GM19035 (cell line): ENCODE data around the gene ROR2.
A peak's percentile ranks its signal among the peaks of the same experiment; 100 is the strongest.

ENCODE experiments used
- ATAC-seq: cut with Tn5 transposase; IDR thresholded peaks from one replicate; pipeline ENCODE4 v1.9.1; 2021; ENCODE audit not compliant: unreplicated experiment

The ROR2 gene

DNA sequence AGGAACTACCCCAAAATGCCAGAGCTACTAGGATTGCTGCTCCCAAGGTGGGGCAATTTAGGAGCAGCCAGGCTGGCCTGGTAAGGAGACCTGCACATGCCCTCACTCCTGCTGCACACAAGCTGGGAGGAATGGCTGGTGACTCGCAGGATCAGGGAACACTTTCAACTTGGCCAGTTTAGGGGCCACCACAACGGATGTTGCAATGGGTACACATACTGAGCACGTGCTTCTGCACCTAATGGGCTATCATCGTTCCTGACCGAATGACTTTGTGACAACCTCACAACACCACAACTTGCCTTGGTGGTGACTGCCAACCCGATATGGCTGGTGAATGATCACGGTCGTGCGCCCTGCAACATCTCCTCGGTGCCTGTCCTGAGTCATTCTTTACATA, 172.0 kb downstream of the ROR2 start:
- no peak for ATAC-seq

DNA sequence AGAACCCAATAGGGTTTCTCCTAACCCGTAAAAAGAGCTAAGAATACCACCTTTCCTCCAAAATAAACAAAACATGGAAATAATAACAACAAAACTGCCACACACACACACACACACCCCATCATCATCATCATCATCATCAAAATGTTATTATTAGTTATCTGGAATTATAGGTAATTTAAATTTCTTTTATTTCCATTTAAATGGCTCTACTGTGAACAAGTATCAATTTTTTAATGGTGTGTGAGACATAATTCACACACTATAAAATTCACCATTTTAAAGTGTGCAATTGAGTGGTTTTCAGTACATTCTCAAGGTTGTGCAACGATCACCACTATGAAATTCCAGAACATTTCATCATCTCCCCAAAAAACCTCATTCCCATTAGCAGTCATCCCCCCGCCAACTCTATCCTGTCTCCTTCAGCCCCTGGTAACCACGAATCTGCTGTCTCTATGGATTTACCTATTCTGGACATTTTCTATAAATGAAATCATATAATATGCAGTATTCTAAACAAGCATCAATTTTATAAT, 172.7 kb downstream of the ROR2 start:
- no peak for ATAC-seq

DNA sequence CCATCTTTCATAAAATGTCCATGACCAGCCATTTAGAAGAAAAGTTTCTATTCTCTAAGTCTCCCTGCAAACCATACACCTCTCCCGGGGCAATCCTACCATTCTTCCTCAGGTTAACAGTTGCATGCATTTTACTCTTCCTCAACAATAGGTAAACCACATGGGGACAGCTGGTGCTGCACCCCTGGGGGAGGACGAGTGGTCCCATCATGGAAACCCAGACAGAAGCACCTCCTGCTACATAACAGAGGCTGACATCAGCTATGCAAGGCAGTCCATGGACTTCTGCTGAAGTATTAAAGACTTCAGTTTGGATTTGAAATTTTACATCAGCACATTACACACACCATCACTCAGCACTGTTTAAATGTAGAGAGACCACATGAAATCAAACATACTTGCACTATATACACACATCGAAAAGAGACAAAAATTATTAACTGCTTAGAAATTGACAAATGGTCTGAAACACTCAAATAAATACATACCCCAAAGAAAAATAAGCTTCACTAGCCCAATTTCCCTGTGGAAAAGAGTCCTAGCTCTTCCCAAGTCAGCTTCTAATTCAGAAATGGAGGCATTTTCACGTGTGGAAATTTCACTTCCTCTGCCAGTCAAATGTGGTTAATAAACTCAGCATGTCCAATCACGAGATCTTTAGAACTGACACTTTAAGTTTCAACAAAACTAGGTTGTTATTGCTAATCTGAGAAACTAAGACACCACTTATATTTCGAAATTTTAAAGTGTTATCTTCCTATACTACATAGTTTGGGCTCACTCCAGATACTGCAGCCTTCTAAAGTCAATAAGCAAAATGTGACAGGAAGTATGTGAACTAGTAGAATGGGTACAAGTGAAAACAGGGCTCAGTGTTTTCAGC, 173.4 kb downstream of the ROR2 start:
- no peak for ATAC-seq

DNA sequence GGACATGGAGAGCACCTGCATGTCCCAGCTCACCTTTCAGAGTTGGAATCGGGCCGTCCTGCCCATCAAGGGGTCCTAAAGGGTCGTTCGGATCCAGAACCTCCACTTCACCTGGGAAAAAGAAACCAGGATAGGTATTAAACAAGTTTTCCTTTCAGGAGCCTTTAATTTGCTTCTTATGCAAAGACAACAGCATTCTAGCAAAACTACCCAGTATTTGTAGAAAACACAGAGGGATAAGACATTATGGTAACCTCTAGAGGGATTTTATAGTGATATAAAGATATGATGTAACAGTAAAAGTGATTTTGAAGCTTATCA, 174.4 kb downstream of the ROR2 start:
- no peak for ATAC-seq

DNA sequence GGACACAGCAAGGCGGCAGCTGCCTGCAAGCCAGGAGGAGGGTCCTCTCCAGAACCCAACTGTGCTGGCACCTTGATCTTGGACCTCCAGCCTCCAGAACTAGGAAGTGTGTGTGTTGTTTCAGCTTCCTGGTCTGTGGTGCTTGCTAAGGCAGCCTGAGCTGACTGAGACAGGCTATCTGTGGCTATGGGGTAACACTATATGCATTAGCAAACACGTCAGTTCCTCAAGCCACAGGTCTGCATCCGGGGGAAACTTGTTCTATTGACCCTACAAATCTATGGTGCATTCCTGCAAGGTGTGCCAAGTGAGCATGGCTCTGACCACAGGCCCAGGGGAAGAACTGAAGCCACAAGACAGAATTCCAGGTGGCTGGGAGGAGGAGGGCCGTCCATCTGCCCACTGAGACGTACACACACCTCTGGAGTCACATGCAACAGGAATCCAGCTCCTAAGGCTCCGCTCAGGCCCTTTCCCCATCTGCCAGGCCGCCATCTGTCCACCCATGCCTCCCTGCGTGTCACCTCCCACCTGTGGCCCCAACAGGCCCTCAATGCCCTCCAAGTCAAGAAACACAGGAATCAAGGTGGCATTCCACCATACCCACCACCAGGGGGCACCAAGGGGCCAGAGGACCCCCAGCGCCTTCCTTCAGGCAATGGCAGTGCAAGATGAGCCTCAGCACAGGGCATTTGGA, 174.9 kb downstream of the ROR2 start:
- no peak for ATAC-seq

DNA sequence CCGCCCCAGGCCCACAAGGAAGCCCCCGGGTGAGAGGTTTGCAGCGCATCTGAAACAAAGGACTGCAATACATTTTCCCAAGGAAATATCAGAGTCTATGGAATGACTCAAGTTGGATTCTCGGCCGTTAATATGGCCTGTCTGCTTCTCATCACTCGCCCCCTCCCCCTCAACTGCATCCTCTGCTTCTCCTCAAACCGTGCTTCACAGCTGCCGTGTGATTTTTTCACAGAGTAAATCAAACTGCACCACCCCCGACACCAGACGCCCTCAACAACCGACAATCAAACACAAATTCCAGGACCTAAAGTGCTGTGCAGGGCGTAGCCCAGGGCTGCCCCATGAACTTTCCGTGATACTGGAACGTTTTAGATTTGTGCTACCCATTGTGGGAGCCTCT, 176.9 kb downstream of the ROR2 start:
- ATAC-seq: no peak

DNA sequence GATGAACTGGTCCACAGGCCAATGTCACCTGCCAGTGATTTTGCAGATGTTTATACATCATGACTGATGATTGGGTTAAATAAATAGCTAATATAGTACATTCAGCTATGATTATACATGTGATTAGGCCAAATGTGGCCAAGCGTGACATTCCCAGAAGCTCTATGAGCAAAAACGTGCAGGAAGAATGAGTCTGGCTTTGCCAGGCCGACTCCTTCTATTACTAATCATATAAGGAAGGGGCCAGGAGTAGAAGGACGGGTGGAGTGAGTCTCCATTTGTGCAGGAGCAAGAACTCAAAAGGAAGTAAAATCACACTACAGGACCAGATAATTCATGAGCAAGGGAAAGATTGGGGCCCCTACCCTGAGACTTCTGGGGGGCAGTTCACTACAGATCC, 178.2 kb downstream of the ROR2 start:
- no peak for ATAC-seq

DNA sequence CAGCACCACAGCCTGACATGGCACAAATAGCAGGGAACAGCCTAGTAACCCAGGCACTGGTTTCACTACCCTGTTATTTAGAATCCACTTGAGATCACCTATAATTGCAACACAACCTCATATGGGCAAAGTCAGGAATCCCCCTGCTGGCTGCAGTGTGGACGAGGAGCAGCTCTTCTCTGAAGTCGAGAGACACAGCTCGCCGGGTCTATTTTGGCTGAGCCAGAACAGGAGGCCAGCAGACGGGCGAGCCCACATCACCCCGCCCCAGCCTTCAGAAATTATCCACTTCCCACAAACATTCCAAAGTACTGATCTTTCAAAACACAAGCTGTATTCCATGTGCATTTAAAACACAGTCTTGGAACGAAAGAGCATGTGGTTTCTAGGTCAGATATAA, 179.0 kb downstream of the ROR2 start:
- ATAC-seq: no peak

DNA sequence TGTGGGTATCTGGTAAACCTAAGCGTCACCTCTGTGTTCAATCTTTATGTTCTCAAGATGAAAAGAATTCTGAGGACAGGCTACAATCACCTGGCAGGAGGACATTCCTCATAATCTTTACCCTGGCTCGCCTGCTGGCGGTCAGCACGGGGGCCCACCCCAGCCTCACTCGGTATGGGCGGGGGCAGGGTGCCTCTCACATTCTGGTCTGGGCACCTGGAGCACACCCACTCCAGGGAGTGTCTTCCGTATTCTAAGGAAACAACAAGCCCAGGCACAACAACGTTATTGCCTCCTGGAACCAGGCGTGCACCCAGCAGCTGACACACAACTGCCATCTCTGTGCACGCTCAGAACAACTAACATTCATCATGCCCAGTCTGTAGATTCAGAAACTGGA, 179.8 kb downstream of the ROR2 start:
- ATAC-seq: no peak

DNA sequence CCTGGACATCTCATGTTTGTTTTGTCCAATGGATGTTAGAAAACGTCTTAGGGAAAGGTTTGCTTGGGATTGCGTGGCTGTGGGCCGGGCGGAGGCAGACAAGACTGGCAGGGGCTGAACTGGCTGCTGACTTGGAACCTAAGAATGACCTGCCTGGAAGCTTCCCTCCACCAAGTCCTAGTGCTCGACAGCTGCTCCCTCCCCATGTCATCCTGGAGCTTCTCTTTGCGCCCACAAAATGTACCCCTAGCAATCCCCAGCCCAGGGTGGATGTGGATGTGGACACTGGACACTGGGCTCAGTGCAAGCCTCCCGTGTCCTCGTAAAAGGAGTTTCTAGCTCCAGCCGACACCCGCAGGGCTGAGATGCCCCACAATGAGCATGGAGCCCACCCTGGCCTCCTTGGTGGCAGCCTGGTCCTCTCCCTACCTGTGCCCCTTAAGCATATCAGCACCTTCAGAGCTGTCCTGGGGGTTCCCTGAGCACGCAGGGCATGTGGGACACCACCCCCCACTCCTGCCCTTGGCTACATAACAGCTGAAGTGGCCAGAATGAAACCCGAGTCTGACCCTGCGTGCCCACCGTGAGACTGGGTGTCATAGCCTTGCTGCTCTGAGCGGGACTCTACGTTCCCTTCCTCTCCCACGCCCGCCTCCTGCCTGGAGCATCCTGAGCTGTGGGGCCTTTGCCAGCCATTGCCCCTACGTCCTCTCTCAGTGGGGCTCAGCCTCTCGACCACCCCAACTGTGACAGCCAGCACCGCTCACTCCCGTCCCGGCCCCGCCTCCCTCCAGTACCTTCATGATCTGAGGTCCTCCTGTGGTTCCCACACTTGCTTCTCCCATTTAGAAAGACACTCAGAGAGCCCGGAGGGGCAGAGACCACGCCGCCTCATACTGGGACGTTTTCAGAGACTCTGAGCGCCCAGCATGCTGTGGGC, 180.8 kb downstream of the ROR2 start:
- no peak for ATAC-seq

DNA sequence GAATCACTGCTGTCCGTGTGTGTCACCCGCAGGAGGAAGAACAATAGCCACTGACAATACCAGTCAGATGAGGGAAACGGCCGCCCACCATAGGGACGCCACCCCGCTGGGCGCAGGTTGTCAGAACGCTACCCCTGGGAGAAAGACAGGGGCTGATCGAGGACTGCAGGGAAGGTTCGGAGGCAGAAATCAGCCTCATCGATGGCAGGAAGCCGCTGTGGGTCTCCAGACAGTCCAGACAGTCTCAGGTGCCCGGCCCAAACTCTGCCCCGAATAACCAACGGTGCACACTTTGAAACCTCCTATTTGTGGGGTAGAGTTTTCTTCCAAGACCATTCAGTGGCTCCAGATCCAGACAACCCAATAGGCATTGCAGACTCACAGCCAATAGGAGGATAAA, 181.5 kb downstream of the ROR2 start:
- ATAC-seq: no peak

DNA sequence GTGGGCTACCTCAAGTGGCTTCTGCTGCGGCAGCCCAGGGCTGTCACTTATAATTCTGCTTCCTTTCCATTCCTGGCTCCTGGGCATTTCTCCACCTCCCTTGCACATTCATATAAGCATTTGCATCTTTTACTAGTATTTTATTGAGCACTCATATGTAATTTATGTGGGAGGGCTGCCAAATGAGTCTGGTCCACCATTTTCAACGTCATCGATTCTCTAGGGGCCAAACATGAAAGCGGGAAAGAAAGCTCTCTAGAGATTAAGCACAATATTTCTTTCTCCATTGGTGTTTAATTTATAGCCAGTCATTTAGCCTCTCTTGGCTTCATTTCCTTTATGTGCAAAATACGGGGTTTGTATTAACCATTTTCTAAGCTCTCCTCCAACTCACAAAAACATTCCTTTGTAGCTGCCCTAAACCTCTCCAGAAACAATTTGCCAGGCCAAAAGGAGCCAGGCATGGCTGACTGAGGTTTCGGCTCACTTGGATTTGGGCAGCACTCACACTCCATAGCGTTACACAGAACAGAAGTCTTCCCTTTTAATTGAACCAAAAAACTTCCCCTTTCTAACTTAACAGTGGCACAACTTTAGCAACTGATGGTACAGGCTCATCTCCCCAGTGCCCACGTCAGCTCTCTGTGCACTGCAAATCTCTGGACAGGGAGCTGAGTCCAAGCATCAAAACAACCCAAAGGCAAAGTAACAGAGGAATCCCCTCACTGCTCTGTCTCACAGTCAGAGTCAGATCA, 183.5 kb downstream of the ROR2 start:
- ATAC-seq: no peak

DNA sequence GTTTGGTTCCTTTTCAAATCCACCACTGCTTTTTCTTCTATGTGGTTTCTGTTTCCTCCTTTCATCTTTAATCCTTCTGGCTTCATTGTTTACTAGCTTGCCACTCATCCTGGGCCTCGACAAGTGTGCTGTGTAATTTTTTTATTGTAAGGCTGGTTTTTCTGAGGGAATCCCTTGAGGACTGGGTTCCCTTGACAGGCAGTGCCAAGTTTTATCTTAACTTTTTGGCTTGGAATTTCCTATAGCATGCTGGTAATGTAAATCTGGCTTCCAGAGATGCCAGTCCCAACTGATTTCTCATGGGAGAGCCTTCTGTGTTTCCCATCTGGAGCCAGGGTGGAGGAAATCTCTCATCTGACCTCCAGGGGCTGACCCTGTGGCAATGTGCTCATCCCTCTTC, 184.7 kb downstream of the ROR2 start:
- ATAC-seq: no peak

DNA sequence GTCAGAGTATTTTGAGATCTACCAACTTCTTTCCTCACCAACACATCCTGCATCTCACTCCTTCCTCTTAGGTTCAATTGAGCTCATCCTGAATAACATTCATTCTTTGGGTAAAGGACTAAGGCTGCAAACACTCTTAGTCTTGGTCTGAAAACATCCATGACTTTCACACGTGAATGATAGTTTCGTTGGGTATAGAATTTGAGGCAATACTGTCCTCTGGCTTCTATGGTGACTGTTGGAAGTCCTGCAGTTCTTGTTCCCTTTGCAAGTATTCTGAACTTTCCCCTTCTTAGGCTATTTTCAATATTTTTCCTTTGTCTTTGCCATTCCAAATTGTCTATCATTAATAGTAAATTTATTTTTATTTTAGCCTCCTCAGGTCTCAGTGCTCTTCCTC, 185.4 kb downstream of the ROR2 start:
- no peak for ATAC-seq

DNA sequence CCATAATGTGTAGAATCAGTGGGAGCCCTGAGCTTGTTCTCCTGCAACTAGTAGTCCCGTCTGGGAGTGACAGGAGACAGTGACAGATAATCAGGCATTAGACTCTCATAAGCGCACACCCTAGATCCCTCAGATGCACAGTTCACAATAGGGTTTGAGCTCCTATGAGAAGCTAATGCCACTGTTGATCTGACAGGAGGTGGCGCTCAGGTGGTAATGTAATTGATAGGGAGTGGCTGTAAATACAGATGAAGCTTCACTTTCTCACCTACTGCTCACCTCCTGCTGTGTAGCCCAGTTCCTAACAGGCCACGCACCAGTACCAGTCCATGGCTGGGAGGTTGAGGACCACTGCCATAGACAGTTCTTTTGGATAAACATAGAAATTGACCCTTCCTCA, 188.7 kb downstream of the ROR2 start:
- no peak for ATAC-seq

DNA sequence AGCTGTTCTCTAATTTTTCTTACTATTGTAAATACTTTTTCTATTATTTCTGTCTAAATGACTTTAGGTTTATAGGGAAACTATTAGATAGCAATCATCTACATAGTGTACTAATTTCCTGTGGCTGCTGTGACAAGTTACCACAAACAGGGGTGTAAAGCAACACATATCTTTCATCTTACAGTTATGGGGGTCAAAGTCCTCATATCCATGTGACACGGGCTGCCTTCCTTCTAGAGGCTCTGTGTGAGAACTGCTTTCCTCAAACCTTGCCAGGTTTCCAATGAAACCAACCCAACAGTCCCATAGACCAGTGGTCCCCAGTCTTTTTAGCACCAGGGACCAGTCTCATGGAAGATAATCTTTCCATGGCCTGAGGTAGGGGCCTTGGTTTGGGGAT, 189.1 kb downstream of the ROR2 start:
- no peak for ATAC-seq

DNA sequence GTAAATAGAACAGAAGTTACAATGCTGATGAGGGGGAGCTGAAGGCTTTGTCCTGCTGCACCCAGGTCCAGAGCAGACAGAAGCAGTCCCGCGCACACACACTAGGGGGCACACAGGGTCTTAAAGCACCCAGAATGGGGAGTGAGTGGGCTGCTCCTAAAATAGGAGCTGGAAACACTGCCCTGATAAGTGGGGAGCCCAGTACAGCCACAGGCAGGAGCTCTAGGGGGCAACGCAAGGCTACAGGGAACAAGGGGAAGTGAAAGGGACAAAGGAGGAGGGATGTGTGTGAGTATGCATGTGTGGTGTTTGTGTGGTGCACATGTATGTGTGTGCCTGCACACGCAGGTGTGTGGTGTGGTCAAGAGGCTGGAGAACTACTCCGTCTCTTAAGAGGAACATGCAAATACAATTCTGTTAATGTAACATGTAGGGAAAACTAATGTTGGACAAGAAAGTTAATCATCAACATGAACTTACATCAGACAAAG, 191.5 kb downstream of the ROR2 start:
- peak; percentile 58 for ATAC-seq

DNA sequence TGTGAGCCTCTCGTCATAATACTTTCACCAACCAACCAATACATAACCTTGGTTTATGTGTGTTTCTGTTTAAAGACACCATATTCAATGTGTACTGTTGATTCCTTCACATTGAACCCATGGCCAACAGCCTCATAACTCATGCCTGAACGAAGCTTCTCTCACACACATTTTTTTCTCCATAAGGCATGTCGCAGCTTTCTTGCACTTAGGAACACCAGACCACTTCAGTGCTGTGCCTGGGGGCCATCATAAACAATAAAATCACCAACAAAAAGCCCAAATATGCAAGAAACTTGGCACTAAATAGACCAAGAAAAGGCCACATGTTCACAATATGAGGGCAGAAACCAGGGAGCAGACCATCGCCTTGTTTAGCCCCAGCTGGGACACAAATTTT, 192.2 kb downstream of the ROR2 start:
- no peak for ATAC-seq

DNA sequence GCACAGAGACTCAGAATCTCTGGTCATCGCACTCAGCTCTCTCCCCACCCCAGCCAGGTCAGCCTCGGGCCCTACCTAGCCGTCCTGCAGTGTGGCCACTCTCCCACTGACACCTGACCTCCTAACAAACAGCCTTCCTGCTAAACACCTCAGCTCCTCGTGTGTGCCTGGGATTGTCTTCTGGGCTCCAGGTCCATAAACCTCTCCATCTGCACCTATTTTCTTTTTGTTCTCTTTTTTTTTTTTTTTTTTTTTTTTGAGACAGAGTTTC, 193.6 kb downstream of the ROR2 start:
- ATAC-seq: no peak

DNA sequence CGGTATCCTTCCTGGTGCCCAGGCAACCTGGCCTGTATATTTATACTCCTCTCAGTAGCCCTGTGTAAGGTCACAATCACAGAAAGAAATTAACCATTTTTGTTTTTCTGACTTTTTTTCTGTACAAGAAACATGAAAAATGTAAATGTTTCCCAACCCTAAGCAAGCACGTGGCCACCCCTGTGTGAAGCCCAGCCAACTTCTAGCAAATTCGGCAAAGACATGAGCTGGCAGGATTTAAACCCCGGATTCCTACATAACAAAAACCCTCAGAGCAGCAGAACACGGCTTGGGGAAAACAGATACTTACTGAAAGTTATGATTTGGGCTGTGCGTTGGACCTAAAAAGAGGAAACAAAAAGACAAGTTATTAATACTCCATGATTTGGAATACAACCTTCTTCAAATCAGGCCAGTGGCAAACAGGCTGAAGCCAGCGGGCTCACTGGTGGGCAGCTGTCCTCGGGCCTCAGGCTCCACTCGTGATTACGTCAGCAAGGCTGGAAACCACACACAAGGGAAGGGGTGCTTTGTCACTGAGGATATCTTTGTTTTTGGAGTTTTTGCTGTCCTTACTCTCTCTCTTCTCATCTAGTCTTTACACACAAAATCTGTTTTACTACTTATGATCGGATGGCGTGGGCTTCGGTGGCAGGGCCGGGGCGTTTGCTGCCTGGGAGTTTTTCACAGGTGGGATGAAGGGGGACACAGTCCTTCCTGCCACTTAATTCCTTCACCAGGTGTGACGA, 194.1 kb downstream of the ROR2 start:
- no peak for ATAC-seq
